Neural progenitor cell (in vitro differentiated cells): Measurements from ENCODE around the gene ZNF366.

Experiments
- CTCF ChIP-seq: fragments of 200-600 bp; sonication (generic); IDR thresholded peaks from 2 replicates; pipeline ENCODE4 v1.5.1; 2017; ENCODE audit warnings: antibody characterized with exemption, mild to moderate bottlenecking
- EZH2phosphoT487 ChIP-seq: fragments of 200-600 bp; sonication (generic); IDR thresholded peaks from 2 replicates; pipeline ENCODE4 v1.6.1; 2017; ENCODE audit warnings: antibody characterized with exemption

GRCh38 chr5:72543811-72544210 lies 36.6 kb upstream of the ZNF366 start:
- TF ChIP-seq EZH2phosphoT487 = no peak
- TF ChIP-seq CTCF = no peak
